Stomach (tissue), 4 donors: ENCODE measurements around the gene NLRX1.

Experiments
- CTCF ChIP-seq, 7 experiments: fragments of 450-650 bp in 4 of 7; fragments of 200-600 bp in 3 of 7; sonication (generic) in 3 of 7; IDR thresholded peaks; one replicate each; pipeline ENCODE4 v1.5.1; 2016 to 2019; ENCODE audit warnings: antibody characterized with exemption in 7 of 7, control low read depth in 2 of 7, mild to moderate bottlenecking in 1 of 7
- EP300 ChIP-seq: sonication (generic); formaldehyde crosslinking; IDR thresholded peaks from one replicate; pipeline ENCODE4 v1.6.1; 2017; ENCODE audit warnings: antibody characterized with exemption
- POLR2A ChIP-seq, 4 donors: fragments of 450-650 bp; IDR thresholded peaks; one replicate each; pipeline ENCODE4 v1.6.1; 2016; ENCODE audit warnings: antibody characterized with exemption in 4 of 4, control low read depth in 2 of 4, mild to moderate bottlenecking in 1 of 4, moderate library complexity in 1 of 4
- POLR2AphosphoS5 ChIP-seq, 3 donors: sonication (generic); formaldehyde crosslinking; IDR thresholded peaks; one replicate each; pipeline ENCODE4 v1.6.1; 2016; ENCODE audit warnings: antibody characterized with exemption in 3 of 3

- TF ChIP-seq CTCF (IDR thresholded peaks at IDR 0.05) (no peak), EP300 (no peak), POLR2AphosphoS5 (IDR thresholded peaks at IDR 0.05) (no peak), POLR2A (IDR thresholded peaks at IDR 0.05) (no peak)
These were observed 8.4 kb upstream of the NLRX1 start for GRCh38 chr11:119160151-119160550.
